IMR-90 (cell line): ENCODE results near the gene COL1A1. TPM values are rescaled to one million over a fixed set of nuclear protein-coding genes. Genes with fewer than 3 reads are reported as not detected.

Experiments used
- ATAC-seq: fragments of 200-7000 bp; cut with Tn5 transposase; 2 replicates; pipeline ENCODE4 v1.9.1; 2020; ENCODE audit warnings: low read depth, mild to moderate bottlenecking, moderate library complexity
- BruUV-seq: library from RNA; stranded (reverse); fragments of 400-500 nt; replicated peaks from 2 replicates; lab custom pipeline; 2021; lab: Mats Ljungman, UMichigan
- CTCF ChIA-PET: fragments of 300-600 bp; formaldehyde crosslinking; extraction: SDS; loops from one replicate; lab custom pipeline; 2021; ENCODE audit warnings: antibody characterized with exemption; lab: Yijun Ruan, JAX
- POLR2A ChIA-PET: fragments of 300-600 bp; sonication (Branson Sonifier 250); formaldehyde crosslinking; loops from one replicate; lab custom pipeline; 2022; ENCODE audit warnings: antibody characterized with exemption; ENCODE audit not compliant: unreplicated experiment; lab: Charles Lee
- DNase-seq: peaks from one replicate; pipeline ENCODE4 v3.0.0; 2013
- H2AFZ ChIP-seq: replicated peaks from 2 replicates; pipeline ENCODE3; 2013; ENCODE audit warnings: low read length, mild to moderate bottlenecking; ENCODE audit not compliant: poor library complexity
- H2AK5ac ChIP-seq: 2 replicates; pipeline ENCODE4 v1.6.1; 2013; ENCODE audit warnings: low read depth, low read length, inconsistent platforms
- H2AK9ac ChIP-seq: replicated peaks from 2 replicates; pipeline ENCODE3; 2013; ENCODE audit warnings: mild to moderate bottlenecking, low read depth, low read length, moderate library complexity; ENCODE audit not compliant: poor library complexity
- H2BK120ac ChIP-seq: 2 replicates; pipeline ENCODE4 v1.6.1; 2013; ENCODE audit warnings: low read depth, low read length, inconsistent platforms
- H2BK15ac ChIP-seq: 3 replicates; pipeline ENCODE4 v1.6.1; 2013; ENCODE audit warnings: low read depth, low read length, inconsistent platforms
- H2BK20ac ChIP-seq: 2 replicates; pipeline ENCODE4 v1.6.1; 2013; ENCODE audit warnings: low read depth, mild to moderate bottlenecking, inconsistent platforms, low read length, moderate library complexity
- H2BK5ac ChIP-seq: 2 replicates; pipeline ENCODE4 v1.6.1; 2013; ENCODE audit warnings: mild to moderate bottlenecking, low read depth, low read length, inconsistent platforms; ENCODE audit not compliant: poor library complexity, severe bottlenecking
- H3K14ac ChIP-seq: replicated peaks from 2 replicates; pipeline ENCODE4 v1.6.1; 2013; ENCODE audit warnings: low read depth, low read length, inconsistent platforms
- H3K18ac ChIP-seq: 2 replicates; pipeline ENCODE4 v1.6.1; 2013; ENCODE audit warnings: low read depth, low read length, control low read depth
- H3K23ac ChIP-seq: 2 replicates; pipeline ENCODE4 v1.6.1; 2013; ENCODE audit warnings: low read depth, low read length, inconsistent platforms
- H3K27ac ChIP-seq: 2 replicates; pipeline ENCODE4 v1.5.1; 2013; ENCODE audit warnings: mild to moderate bottlenecking, control low read depth, low read length; ENCODE audit not compliant: insufficient read depth
- H3K27me3 ChIP-seq: 2 replicates; pipeline ENCODE4 v1.6.1; 2013; ENCODE audit warnings: low read length; ENCODE audit not compliant: control insufficient read depth, insufficient read depth
- H3K36me3 ChIP-seq: 2 replicates; pipeline ENCODE4 v1.6.1; 2013; ENCODE audit warnings: low read length, mixed read lengths; ENCODE audit not compliant: control insufficient read depth, insufficient read depth
- H3K4ac ChIP-seq: 2 replicates; pipeline ENCODE4 v1.6.1; 2013; ENCODE audit warnings: low read depth, low read length, inconsistent platforms
- H3K4me1 ChIP-seq: 2 replicates; pipeline ENCODE4 v1.6.1; 2013; ENCODE audit warnings: low read length, mixed read lengths; ENCODE audit not compliant: control insufficient read depth, insufficient read depth
- H3K4me2 ChIP-seq: 2 replicates; pipeline ENCODE4 v1.6.1; 2013; ENCODE audit warnings: low read depth, mild to moderate bottlenecking, control low read depth, low read length, moderate library complexity
- H3K4me3 ChIP-seq: 2 replicates; pipeline ENCODE4 v1.5.1; 2013; ENCODE audit warnings: low read depth, mild to moderate bottlenecking, control low read depth, low read length, moderate library complexity; ENCODE audit not compliant: insufficient read depth
- H3K56ac ChIP-seq: 2 replicates; pipeline ENCODE4 v1.6.1; 2013; ENCODE audit warnings: low read length, inconsistent platforms; ENCODE audit not compliant: insufficient read depth; ENCODE audit errors: extremely low read depth
- H3K79me1 ChIP-seq, 2 experiments: 2 replicates each; pipeline ENCODE4 v1.6.1; 2013; ENCODE audit warnings: low read length in 2 of 2, inconsistent platforms in 1 of 2, low read depth in 1 of 2
- H3K9ac ChIP-seq: 2 replicates; pipeline ENCODE4 v1.6.1; 2013; ENCODE audit warnings: low read depth, low read length, control low read depth
- H3K9me1 ChIP-seq: 2 replicates; pipeline ENCODE4 v1.6.1; 2013; ENCODE audit warnings: low read length, inconsistent platforms; ENCODE audit not compliant: insufficient read depth
- H3K9me3 ChIP-seq: 2 replicates; pipeline ENCODE4 v1.6.1; 2013; ENCODE audit warnings: low read length; ENCODE audit not compliant: control insufficient read depth, insufficient read depth
- H4K20me1 ChIP-seq: 2 replicates; pipeline ENCODE4 v1.6.1; 2013; ENCODE audit warnings: low read length, inconsistent platforms; ENCODE audit not compliant: insufficient read depth
- H4K5ac ChIP-seq: 2 replicates; pipeline ENCODE4 v1.6.1; 2013; ENCODE audit warnings: mild to moderate bottlenecking, low read depth, low read length, control low read depth
- H4K8ac ChIP-seq, 2 experiments: 2 replicates each; pipeline ENCODE4 v1.6.1; 2013; ENCODE audit warnings: low read depth in 2 of 2, low read length in 2 of 2, control low read depth in 1 of 2, inconsistent platforms in 1 of 2
- H4K91ac ChIP-seq: 2 replicates; pipeline ENCODE4 v1.6.1; 2013; ENCODE audit warnings: low read depth, low read length, inconsistent platforms; ENCODE audit not compliant: insufficient read depth
- CEBPB ChIP-seq: IDR thresholded peaks from 2 replicates; pipeline ENCODE4 v1.6.1; 2012; ENCODE audit warnings: low read depth, low read length, improper control_type of control experiment
- MAFK ChIP-seq: IDR thresholded peaks from 2 replicates; pipeline ENCODE4 v1.6.1; 2012; ENCODE audit warnings: low read depth, low read length, improper control_type of control experiment
- WGBS, 2 experiments: methylation state at CpG; one replicate each; pipeline versions ENCODE4 v1.1.5 to v1.1.7; 2013; ENCODE audit warnings: missing lambda C conversion rate in 2 of 2; ENCODE audit not compliant: insufficient read length in 1 of 2; ENCODE audit errors: extremely low coverage in 2 of 2; 5-methylcytosine and 5-hydroxymethylcytosine counted together
- dilution Hi-C: fragments of 300-500 bp; cut with HindIII; formaldehyde crosslinking; loops from one replicate; pipeline ENCODE4 v1.14.3; 2018; ENCODE audit warnings: low sequenced_read_pairs; ENCODE audit not compliant: unreplicated experiment
- in situ Hi-C: fragments of 300-500 bp; cut with MboI; formaldehyde crosslinking; loops from 3 replicates; pipeline ENCODE4 v1.14.3; 2019; ENCODE audit warnings: low sequenced_read_pairs, inconsistent platforms, mixed read lengths
- intact Hi-C: fragments of 100-400 bp; cut with micrococcal nuclease; formaldehyde crosslinking; loops from 2 replicates; pipeline ENCODE4 v1.10.0; 2022
- polyA plus RNA-seq, 3 experiments: library from polyadenylated mRNA; depleted of rRNA; stranded (reverse); fragments of >200 nt; gene quantifications; 2 replicates each; pipeline ENCODE4 v1.2.3, GENCODE V29; 2012; ENCODE audit warnings: low replicate concordance in 1 of 3
- total RNA-seq: library from RNA; depleted of rRNA; stranded (reverse); fragments of >200 nt; gene quantifications from 2 replicates; pipeline ENCODE4 v1.2.3, GENCODE V29; 2012

The COL1A1 gene
- total and polyA plus RNA-seq, 2 of the 4 experiments (the other 2 are of a cell fraction): 2,180 to 4,350 TPM

DNA sequence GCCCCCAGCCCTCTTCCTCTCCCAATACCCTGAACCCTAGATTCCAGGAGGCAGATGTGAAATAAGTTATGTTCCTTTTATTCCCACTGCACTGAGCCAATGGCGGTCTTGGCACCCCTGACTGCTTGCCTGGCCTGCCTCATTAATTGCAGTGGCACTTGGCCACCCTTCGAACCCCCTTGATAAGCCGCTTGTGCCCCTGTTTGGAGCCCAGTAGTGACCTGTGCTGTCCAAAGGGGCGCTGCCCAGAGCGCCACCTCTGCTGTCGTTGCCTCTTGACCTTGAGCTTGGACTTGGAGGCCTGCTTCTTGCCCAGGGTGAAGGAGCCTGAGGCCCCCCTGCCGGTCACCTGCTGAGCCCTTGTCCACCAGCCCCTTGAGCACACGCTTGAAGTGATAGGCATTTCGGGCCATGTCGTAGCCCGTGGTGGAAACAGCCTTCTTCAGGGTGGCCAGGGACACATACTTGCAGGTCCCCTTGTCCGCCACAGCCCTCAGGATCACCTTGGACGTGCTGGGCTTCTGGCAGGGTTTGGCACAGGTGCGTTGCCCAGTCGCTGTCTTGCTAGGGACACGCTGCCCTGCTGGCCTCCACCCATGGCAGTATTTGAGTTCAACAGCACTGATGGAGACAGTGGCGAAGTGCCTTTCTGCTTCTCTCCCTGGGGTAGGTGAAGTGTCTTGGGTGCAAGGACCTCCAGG lies 29.9 kb downstream of the COL1A1 start:
- no peak overlapping the region for H3K4me3 ChIP-seq
- peaks cover 9% of the 10 kb centered on the region; the same call in 1 of the 2 replicates for H3K9me1 ChIP-seq
- peaks cover 6 to 24% of the 10 kb centered on the region in 2 experiments; a peak in 3 of 4 replicates for H3K79me1 ChIP-seq
- no peak overlapping the region for H4K5ac ChIP-seq
- no peaks in the 10 kb centered on the region for H4K20me1 ChIP-seq
- H3K36me3 ChIP-seq: peaks cover 5% of the 10 kb centered on the region
- H4K8ac ChIP-seq: no peak overlapping the region
- H2BK120ac ChIP-seq: peak overlapping the region; percentile 80
- H2BK15ac ChIP-seq: peak overlapping the region; percentile 36; the same call in 2 of the 3 replicates
- 0 out of 2 replicates have a peak overlapping the region, but pooled peaks have one; percentile 15 for H3K23ac ChIP-seq
- POLR2A ChIA-PET: no interaction called here
- no peaks in the 10 kb centered on the region for H3K9me3 ChIP-seq
- WGBS, 2 experiments: 98% methylated on average over 9 of the region's 17 CpGs; no CpG with 5 or more reads in 1 of the 2 experiments
- no TSS peak for BruUV-seq
- H3K4ac ChIP-seq: peak overlapping the region; percentile 68
- no peak overlapping the region; the same call in 1 of the 2 replicates for H2BK20ac ChIP-seq
- CTCF ChIA-PET: interaction anchor here (1.1 kb wide), 1 partner anchor 9 kb away, joined by 3 read pairs; no protein-coding TSS in a partner anchor
- no peak overlapping the region for H3K27ac ChIP-seq
- no peak overlapping the region for H3K56ac ChIP-seq
- H3K18ac ChIP-seq: no peak overlapping the region
- H3K27me3 ChIP-seq: no peaks in the 10 kb centered on the region
- no peak overlapping the region for H4K91ac ChIP-seq
- in situ Hi-C loops (loop anchor here (10.0 kb wide), 1 partner anchor 113 kb away; no protein-coding TSS in a partner anchor), dilution Hi-C loops (no loop called here), intact Hi-C loops (loop anchor here (2.0 kb wide), 1 partner anchor 119 kb away; no protein-coding TSS in a partner anchor)
- no peak overlapping the region for H2AFZ ChIP-seq
- peak overlapping the region; percentile 86 for H2AK5ac ChIP-seq
- DNase-seq: no peak
- H3K4me2 ChIP-seq: no peak overlapping the region
- H2BK5ac ChIP-seq: no peak overlapping the region
- peaks cover 13% of the 10 kb centered on the region for H3K4me1 ChIP-seq
- ATAC-seq: no peak
- H2AK9ac ChIP-seq: peak overlapping the region; percentile 60
- H3K14ac ChIP-seq: no peak overlapping the region
- H3K9ac ChIP-seq: no peak overlapping the region
- TF ChIP-seq MAFK: no peak
- TF ChIP-seq CEBPB: no peak
